ENCODE results near the gene PTPRT.

Gene PTPRT

DNA sequence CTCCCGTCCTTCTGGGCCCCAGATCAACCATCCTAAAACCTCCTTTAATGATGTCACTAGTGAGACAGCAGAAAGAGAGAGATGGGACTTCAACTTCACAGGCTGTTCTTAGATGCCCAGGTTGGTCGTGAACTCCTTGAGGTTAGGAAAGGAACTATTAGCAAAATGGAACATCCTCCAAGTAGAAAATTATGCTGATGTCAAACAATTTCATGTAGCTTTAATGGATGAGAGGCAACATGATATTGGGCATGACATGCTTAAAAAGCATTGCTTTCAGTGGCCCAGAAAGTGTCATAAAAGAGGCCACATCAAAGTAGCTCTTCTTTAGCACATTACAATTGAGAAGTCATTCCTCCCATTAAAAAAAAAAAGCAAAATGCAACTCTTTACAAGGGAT is 248.1 kb downstream of the PTPRT start:
- H3K27me3 ChIP-seq (ENCODE audit: control insufficient read depth in 1 of 2, insufficient read depth in 1 of 2, low read length in 2 of 2) = no peaks in the 10 kb centered on the region
- H3K4me3 ChIP-seq (ENCODE audit: insufficient read depth in 1 of 2, low read depth in 1 of 2, low read length in 2 of 2) = no peak overlapping the region
- H3K36me3 ChIP-seq (ENCODE audit: control insufficient read depth in 1 of 2, insufficient read depth in 2 of 2, low read depth in 1 of 2, low read length in 2 of 2) = no peaks in the 10 kb centered on the region
- H3K9me3 ChIP-seq (ENCODE audit: control insufficient read depth, low read length) = no peaks in the 10 kb centered on the region
- H3K4ac ChIP-seq (ENCODE audit: low read depth in 1 of 2, low read length in 2 of 2) = no peak overlapping the region
- H2AFZ ChIP-seq (ENCODE audit: low read depth, low read length) = no peak overlapping the region
- no peak overlapping the region for H3K18ac ChIP-seq (ENCODE audit: low read depth in 1 of 2, low read length in 2 of 2)
- no peak for DNase-seq
- no peaks in the 10 kb centered on the region for H3K4me1 ChIP-seq (ENCODE audit: control insufficient read depth, insufficient read depth, low read depth, low read length)
- 67% methylated on average over 1 of the region's 2 CpGs for WGBS
- no peak overlapping the region for H4K8ac ChIP-seq (ENCODE audit: low read length)
- H2AK5ac ChIP-seq (ENCODE audit: low read length, severe bottlenecking) = no peak overlapping the region
- H3K27ac ChIP-seq (ENCODE audit: low read length, poor library complexity, severe bottlenecking) = no peak overlapping the region
- H2BK120ac ChIP-seq (ENCODE audit: low read depth, low read length) = no peak overlapping the region
- H3K23ac ChIP-seq (ENCODE audit: low read length in 2 of 2) = no peak overlapping the region
- no peak overlapping the region for H2BK12ac ChIP-seq (ENCODE audit: low read length in 2 of 2)
- no peak overlapping the region for H2BK5ac ChIP-seq (ENCODE audit: low read depth, low read length, poor library complexity, severe bottlenecking)
- no peak overlapping the region for H3K4me2 ChIP-seq (ENCODE audit: low read length, poor library complexity, severe bottlenecking)
- H4K91ac ChIP-seq (ENCODE audit: low read length) = no peak overlapping the region
- no peak overlapping the region for H3K9ac ChIP-seq (ENCODE audit: low read length)
- no peak overlapping the region for H2BK15ac ChIP-seq (ENCODE audit: low read depth, poor library complexity, severe bottlenecking)
- no peaks in the 10 kb centered on the region for H3K79me1 ChIP-seq (replicated peaks; ENCODE audit: low read length, poor library complexity, severe bottlenecking)
- no peak overlapping the region for H3K14ac ChIP-seq (ENCODE audit: low read length in 2 of 2)

DNA sequence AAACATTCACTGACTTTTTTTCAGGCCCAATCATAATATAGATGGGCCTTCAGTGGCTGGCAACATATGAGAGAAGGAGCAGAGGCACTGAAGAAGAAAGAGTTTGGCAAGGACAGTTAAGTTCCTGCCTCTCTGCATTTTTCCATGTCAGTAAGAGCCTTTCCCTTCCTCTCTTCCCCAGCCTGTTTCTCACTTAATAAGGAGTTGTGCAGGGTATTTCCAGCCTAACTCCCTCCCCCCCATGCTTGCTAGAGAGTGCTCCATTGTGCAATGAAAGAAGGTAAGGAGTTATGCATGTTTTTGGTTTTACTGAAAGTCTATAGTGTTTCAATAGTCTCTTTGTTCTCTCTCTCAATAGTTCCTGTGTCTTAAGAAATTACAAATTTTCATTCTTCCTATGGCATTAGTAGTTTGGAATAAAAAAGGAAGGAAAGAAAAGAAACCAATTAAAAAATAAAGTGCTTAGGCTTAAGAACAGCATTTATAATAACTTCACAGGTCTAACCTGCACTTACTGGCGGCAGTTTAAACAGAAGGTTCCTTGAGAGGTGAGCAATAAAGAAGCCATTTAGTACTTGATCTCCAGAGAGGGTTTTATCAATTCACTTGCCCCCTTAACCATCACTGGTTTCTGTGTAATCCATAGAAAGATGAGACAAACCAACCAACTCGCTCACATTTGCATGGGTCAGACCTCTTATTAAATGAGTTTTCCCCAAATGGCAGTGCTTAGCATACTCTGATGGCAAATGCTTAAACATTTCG is 251.1 kb downstream of the PTPRT start:
- DNase-seq = no peak
- no peaks in the 10 kb centered on the region for H3K27me3 ChIP-seq (ENCODE audit: control insufficient read depth in 1 of 2, insufficient read depth in 1 of 2, low read length in 2 of 2)
- H3K79me1 ChIP-seq (replicated peaks; ENCODE audit: low read length, poor library complexity, severe bottlenecking) = no peaks in the 10 kb centered on the region
- H2AK5ac ChIP-seq (ENCODE audit: low read length, severe bottlenecking) = no peak overlapping the region
- no peak overlapping the region for H4K8ac ChIP-seq (ENCODE audit: low read length)
- H3K23ac ChIP-seq (ENCODE audit: low read length in 2 of 2) = no peak overlapping the region
- no peak overlapping the region for H3K4me3 ChIP-seq (ENCODE audit: insufficient read depth in 1 of 2, low read depth in 1 of 2, low read length in 2 of 2)
- H3K4me1 ChIP-seq (ENCODE audit: control insufficient read depth, insufficient read depth, low read depth, low read length) = no peaks in the 10 kb centered on the region
- no peak overlapping the region for H3K4me2 ChIP-seq (ENCODE audit: low read length, poor library complexity, severe bottlenecking)
- H4K91ac ChIP-seq (ENCODE audit: low read length) = no peak overlapping the region
- H3K36me3 ChIP-seq (ENCODE audit: control insufficient read depth in 1 of 2, insufficient read depth in 2 of 2, low read depth in 1 of 2, low read length in 2 of 2) = no peaks in the 10 kb centered on the region
- H2BK5ac ChIP-seq (ENCODE audit: low read depth, low read length, poor library complexity, severe bottlenecking) = no peak overlapping the region
- H3K27ac ChIP-seq (ENCODE audit: low read length, poor library complexity, severe bottlenecking) = no peak overlapping the region
- no peak overlapping the region for H3K4ac ChIP-seq (ENCODE audit: low read depth in 1 of 2, low read length in 2 of 2)
- no peak overlapping the region for H2BK120ac ChIP-seq (ENCODE audit: low read depth, low read length)
- H3K9me3 ChIP-seq (ENCODE audit: control insufficient read depth, low read length) = peaks cover 12% of the 10 kb centered on the region
- 46% methylated on average over 3 of the region's 3 CpGs for WGBS
- no peak overlapping the region for H2BK15ac ChIP-seq (ENCODE audit: low read depth, poor library complexity, severe bottlenecking)
- H3K18ac ChIP-seq (ENCODE audit: low read depth in 1 of 2, low read length in 2 of 2) = no peak overlapping the region
- H3K14ac ChIP-seq (ENCODE audit: low read length in 2 of 2) = no peak overlapping the region
- H2BK12ac ChIP-seq (ENCODE audit: low read length in 2 of 2) = no peak overlapping the region
- no peak overlapping the region for H3K9ac ChIP-seq (ENCODE audit: low read length)
- no peak overlapping the region for H2AFZ ChIP-seq (ENCODE audit: low read depth, low read length)

DNA sequence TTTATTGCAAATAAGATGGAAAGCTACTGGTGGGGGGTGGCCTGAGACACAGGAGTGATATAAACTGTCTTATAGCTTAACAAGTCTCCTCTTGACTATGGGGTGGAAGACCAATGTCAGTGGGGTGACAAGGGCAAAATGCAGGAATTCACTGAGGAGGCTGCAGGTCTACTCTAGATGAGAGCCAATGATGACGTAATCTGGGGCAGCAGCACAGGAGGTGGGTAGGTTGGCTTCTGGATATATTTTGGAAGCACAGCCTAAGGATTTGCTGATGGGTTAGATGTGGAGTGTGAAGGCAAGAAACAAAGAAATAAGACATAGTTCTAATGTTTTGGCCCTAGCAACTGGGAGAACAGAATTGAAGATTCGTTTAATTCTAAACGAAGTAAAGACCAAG is 253.2 kb downstream of the PTPRT start:
- Histone ChIP-seq H3K27ac (ENCODE audit: low read length, poor library complexity, severe bottlenecking) (no peak overlapping the region), H2AFZ (ENCODE audit: low read depth, low read length) (no peak overlapping the region), H3K27me3 (ENCODE audit: control insufficient read depth in 1 of 2, insufficient read depth in 1 of 2, low read length in 2 of 2) (no peaks in the 10 kb centered on the region), H3K4me3 (ENCODE audit: insufficient read depth in 1 of 2, low read depth in 1 of 2, low read length in 2 of 2) (no peak overlapping the region), H2BK5ac (ENCODE audit: low read depth, low read length, poor library complexity, severe bottlenecking) (no peak overlapping the region), H3K79me1 (replicated peaks; ENCODE audit: low read length, poor library complexity, severe bottlenecking) (no peaks in the 10 kb centered on the region), H2BK15ac (ENCODE audit: low read depth, poor library complexity, severe bottlenecking) (no peak overlapping the region), H3K9ac (ENCODE audit: low read length) (no peak overlapping the region), H3K9me3 (ENCODE audit: control insufficient read depth, low read length) (peaks cover 12% of the 10 kb centered on the region), H2BK12ac (ENCODE audit: low read length in 2 of 2) (no peak overlapping the region), H4K91ac (ENCODE audit: low read length) (no peak overlapping the region), H2BK120ac (ENCODE audit: low read depth, low read length) (no peak overlapping the region), H3K18ac (ENCODE audit: low read depth in 1 of 2, low read length in 2 of 2) (no peak overlapping the region), H3K4me1 (ENCODE audit: control insufficient read depth, insufficient read depth, low read depth, low read length) (no peaks in the 10 kb centered on the region), H2AK5ac (ENCODE audit: low read length, severe bottlenecking) (no peak overlapping the region), H3K23ac (ENCODE audit: low read length in 2 of 2) (no peak overlapping the region), H3K4me2 (ENCODE audit: low read length, poor library complexity, severe bottlenecking) (no peak overlapping the region), H3K36me3 (ENCODE audit: control insufficient read depth in 1 of 2, insufficient read depth in 2 of 2, low read depth in 1 of 2, low read length in 2 of 2) (no peaks in the 10 kb centered on the region), H3K14ac (ENCODE audit: low read length in 2 of 2) (no peak overlapping the region), H3K4ac (ENCODE audit: low read depth in 1 of 2, low read length in 2 of 2) (no peak overlapping the region), H4K8ac (ENCODE audit: low read length) (no peak overlapping the region)
- DNase-seq = no peak
- WGBS = 79% methylated on average over 3 of the region's 3 CpGs

DNA sequence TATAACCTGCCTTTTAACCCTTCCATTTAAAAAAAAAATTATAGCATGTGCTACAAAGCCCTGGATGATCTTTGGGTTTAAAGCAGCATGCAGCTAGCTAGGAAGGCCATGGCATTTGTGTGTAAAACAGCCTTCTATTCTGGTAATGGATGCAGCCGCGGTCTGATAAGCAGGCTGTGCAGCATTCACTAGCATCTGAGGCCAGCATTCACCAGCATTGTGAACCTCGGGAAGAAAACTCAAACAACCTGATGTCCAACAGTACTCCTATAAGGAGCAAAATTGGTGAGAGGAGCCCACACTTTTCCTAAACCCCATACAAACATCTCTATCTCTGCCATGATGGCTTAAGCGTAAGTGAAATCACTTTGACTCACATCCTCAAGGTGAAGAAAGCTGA is 265.5 kb downstream of the PTPRT start:
- Histone ChIP-seq H3K36me3 (ENCODE audit: control insufficient read depth in 1 of 2, insufficient read depth in 2 of 2, low read depth in 1 of 2, low read length in 2 of 2) (no peaks in the 10 kb centered on the region), H3K27ac (ENCODE audit: low read length, poor library complexity, severe bottlenecking) (no peak overlapping the region), H2BK5ac (ENCODE audit: low read depth, low read length, poor library complexity, severe bottlenecking) (no peak overlapping the region), H2BK12ac (ENCODE audit: low read length in 2 of 2) (no peak overlapping the region), H4K8ac (ENCODE audit: low read length) (no peak overlapping the region), H2AFZ (ENCODE audit: low read depth, low read length) (no peak overlapping the region), H3K4me1 (ENCODE audit: control insufficient read depth, insufficient read depth, low read depth, low read length) (no peaks in the 10 kb centered on the region), H2BK15ac (ENCODE audit: low read depth, poor library complexity, severe bottlenecking) (no peak overlapping the region), H3K9me3 (ENCODE audit: control insufficient read depth, low read length) (no peaks in the 10 kb centered on the region), H2AK5ac (ENCODE audit: low read length, severe bottlenecking) (no peak overlapping the region), H3K23ac (ENCODE audit: low read length in 2 of 2) (no peak overlapping the region), H4K91ac (ENCODE audit: low read length) (no peak overlapping the region), H3K4me3 (ENCODE audit: insufficient read depth in 1 of 2, low read depth in 1 of 2, low read length in 2 of 2) (no peak overlapping the region), H3K18ac (ENCODE audit: low read depth in 1 of 2, low read length in 2 of 2) (no peak overlapping the region), H3K14ac (ENCODE audit: low read length in 2 of 2) (no peak overlapping the region), H2BK120ac (ENCODE audit: low read depth, low read length) (no peak overlapping the region), H3K79me1 (replicated peaks; ENCODE audit: low read length, poor library complexity, severe bottlenecking) (no peaks in the 10 kb centered on the region), H3K27me3 (ENCODE audit: control insufficient read depth in 1 of 2, insufficient read depth in 1 of 2, low read length in 2 of 2) (no peaks in the 10 kb centered on the region), H3K4me2 (ENCODE audit: low read length, poor library complexity, severe bottlenecking) (no peak overlapping the region), H3K4ac (ENCODE audit: low read depth in 1 of 2, low read length in 2 of 2) (no peak overlapping the region), H3K9ac (ENCODE audit: low read length) (no peak overlapping the region)
- 73% methylated on average over 4 of the region's 4 CpGs for WGBS
- no peak for DNase-seq
